ENCODE results near the gene TTC21A. TPM values are rescaled to one million over a fixed set of nuclear protein-coding genes. Genes with fewer than 3 reads are reported as not detected.
A peak's percentile ranks its signal among the peaks of the same experiment; 100 is the strongest.

TTC21A gene
- total RNA-seq, 1 experiment from 2014 or later, result 5.6 TPM

GRCh38 chr3:39184081-39184967, 76.8 kb downstream of the TTC21A start:
- Histone ChIP-seq H3K79me2 (ENCODE audit: insufficient read depth, low read length) (no peaks in the 10 kb centered on the region), H3K9ac (ENCODE audit: low read length) (no peak overlapping the region), H3K36me3 (ENCODE audit: control insufficient read depth in 1 of 2, insufficient read depth in 2 of 2, low read length in 2 of 2) (no peaks in the 10 kb centered on the region), H3K9me2 (ENCODE audit: insufficient read depth) (no peaks in the 10 kb centered on the region), H3K9me3 (ENCODE audit: control insufficient read depth in 1 of 2, insufficient read depth in 1 of 2, low read depth in 1 of 2, low read length in 2 of 2) (no peaks in the 10 kb centered on the region), H3K4me2 (ENCODE audit: low read length) (no peak overlapping the region), H3K27me3 (ENCODE audit: insufficient read depth, low read length) (no peaks in the 10 kb centered on the region), H3K27ac (ENCODE audit: low read depth, low read length) (no peak overlapping the region), H3K4me3 (replicated peaks in 1 of 2; ENCODE audit: low read depth in 1 of 2, low read length in 2 of 2) (no peak overlapping the region), H2AFZ (ENCODE audit: low read depth, low read length, poor library complexity, severe bottlenecking) (no peak overlapping the region), H3K4me1 (ENCODE audit: control insufficient read depth in 1 of 2, insufficient read depth in 2 of 2, low read length in 2 of 2) (peaks cover 18 to 20% of the 10 kb centered on the region in 2 experiments), H4K20me1 (ENCODE audit: insufficient read depth) (no peaks in the 10 kb centered on the region)
- no peak for ATAC-seq
- POLR2A ChIA-PET, result no interaction called here
- BruUV-seq (replicated peaks), result no TSS peak
- no peak for DNase-seq (ENCODE audit: low read depth, low spot score)
- CTCF ChIA-PET, result interaction anchor here (0.9 to 2.1 kb wide), 3 partner anchors 59 to 104 kb away, joined by 4 to 9 read pairs (median 5); no protein-coding TSS in a partner anchor
- RAD21 ChIA-PET (ENCODE audit: low non-redundant PET in 1 of 2, low total read pairs in 2 of 2, uncharacterized antibody in 2 of 2, unreplicated experiment in 2 of 2), result no interaction called here
- TF ChIP-seq ZBTB33 (IDR thresholded peaks at IDR 0.05; ENCODE audit: extremely low read depth, insufficient replicate concordance, low read length) (no peak), JUND (IDR thresholded peaks at IDR 0.05) (no peak), CEBPB (IDR thresholded peaks at IDR 0.05; ENCODE audit: low read depth) (no peak), SRF (IDR thresholded peaks at IDR 0.05; ENCODE audit: low read depth) (no peak), EGR1 (IDR thresholded peaks at IDR 0.05; ENCODE audit: low read depth) (no peak), ATF3 (IDR thresholded peaks at IDR 0.05) (no peak), CTCF (IDR thresholded peaks at IDR 0.05 in 2 of 3, conservative IDR thresholded peaks at IDR 0.05 in 1 of 3; ENCODE audit: borderline replicate concordance in 1 of 3, insufficient read depth in 1 of 3, low read depth in 2 of 3, low read length in 2 of 3) (0 out of 6 replicates have a peak, but pooled peaks of 1 of the 3 experiments have one; percentile 13), YY1 (IDR thresholded peaks at IDR 0.05; ENCODE audit: extremely low read depth, insufficient replicate concordance, low read depth, low read length) (no peak), CBX3 (IDR thresholded peaks at IDR 0.05; ENCODE audit: low read depth) (no peak), SIN3A (IDR thresholded peaks at IDR 0.05; ENCODE audit: low read depth) (no peak), EZH2 (IDR thresholded peaks at IDR 0.05) (no peak), POLR2AphosphoS5 (IDR thresholded peaks at IDR 0.05; ENCODE audit: low read depth, low read length) (no peak), RAD21 (IDR thresholded peaks at IDR 0.05; ENCODE audit: low read depth) (peak; percentile 33; the same call in 1 of the 2 replicates), EZH2phosphoT487 (IDR thresholded peaks at IDR 0.05; ENCODE audit: borderline replicate concordance) (no peak), SP1 (IDR thresholded peaks at IDR 0.05; ENCODE audit: low read depth) (no peak), REST (IDR thresholded peaks at IDR 0.05; ENCODE audit: low read depth) (no peak)
- intact Hi-C loops (cut with micrococcal nuclease), result loop anchor here (5.0 kb wide), 1 partner anchor 82 kb away; no protein-coding TSS in a partner anchor

Data from HCT116 (cell line).